OCI-LY1 (cell line): ENCODE results near the gene ATF6B.

Experiments used
- H2AFZ ChIP-seq: fragments of 200-600 bp; sonication (generic), shearing (Covaris generic); 2 replicates; pipeline ENCODE4 v1.6.0; 2014; ENCODE audit warnings: antibody characterized with exemption, mild to moderate bottlenecking, low read length
- H3F3A ChIP-seq: fragments of 200-600 bp; sonication (generic), shearing (Covaris generic); 2 replicates; pipeline ENCODE4 v1.6.0; 2014; ENCODE audit warnings: mild to moderate bottlenecking, antibody characterized with exemption, low read length, moderate library complexity; ENCODE audit not compliant: insufficient read depth
- H3K27ac ChIP-seq: fragments of 200-600 bp; sonication (generic); 2 replicates; pipeline ENCODE4 v1.5.1; 2014; ENCODE audit warnings: low read length, mixed run types, mild to moderate bottlenecking, low read depth; ENCODE audit not compliant: poor library complexity, severe bottlenecking
- H3K27me3 ChIP-seq: fragments of 200-600 bp; sonication (generic); 2 replicates; pipeline ENCODE4 v1.6.0; 2014; ENCODE audit warnings: antibody characterized with exemption, mild to moderate bottlenecking, low read length, moderate library complexity; ENCODE audit not compliant: insufficient read depth
- H3K36me3 ChIP-seq: fragments of 200-600 bp; sonication (generic); 2 replicates; pipeline ENCODE4 v1.6.1; 2014; ENCODE audit warnings: mild to moderate bottlenecking, antibody characterized with exemption, low read length, moderate library complexity, mixed read lengths; ENCODE audit not compliant: insufficient read depth
- H3K4me1 ChIP-seq: fragments of 200-600 bp; sonication (generic); 2 replicates; pipeline ENCODE4 v1.5.1; 2014; ENCODE audit warnings: mild to moderate bottlenecking, low read length, moderate library complexity; ENCODE audit not compliant: insufficient read depth, severe bottlenecking
- H3K4me2 ChIP-seq: fragments of 200-600 bp; sonication (generic), shearing (Covaris generic); 2 replicates; pipeline ENCODE4 v1.6.1; 2014; ENCODE audit warnings: low read length
- H3K4me3 ChIP-seq: fragments of 200-600 bp; sonication (generic); 2 replicates; pipeline ENCODE4 v1.5.1; 2014; ENCODE audit warnings: low read length, low read depth, mild to moderate bottlenecking, mixed read lengths; ENCODE audit not compliant: poor library complexity, severe bottlenecking
- H3K79me2 ChIP-seq: fragments of 200-600 bp; shearing (Covaris generic); 2 replicates; pipeline ENCODE4 v1.6.1; 2016; ENCODE audit warnings: mixed run types, low read length, mixed read lengths; ENCODE audit not compliant: insufficient read depth
- H3K9ac ChIP-seq: fragments of 200-600 bp; sonication (generic), shearing (Covaris generic); 2 replicates; pipeline ENCODE4 v1.6.1; 2014; ENCODE audit warnings: mild to moderate bottlenecking, low read length, mixed read lengths
- H3K9me2 ChIP-seq: fragments of 200-600 bp; sonication (generic), shearing (Covaris generic); 2 replicates; pipeline ENCODE4 v1.6.1; 2014; ENCODE audit warnings: low read depth, mild to moderate bottlenecking, low read length, mixed read lengths
- H3K9me3 ChIP-seq: fragments of 200-600 bp; shearing (Covaris generic); 2 replicates; pipeline ENCODE4 v1.6.1; 2014; ENCODE audit warnings: low read length, mixed read lengths
- H4K20me1 ChIP-seq: fragments of 200-600 bp; sonication (generic), shearing (Covaris generic); 2 replicates; pipeline ENCODE4 v1.6.0; 2016; ENCODE audit warnings: mild to moderate bottlenecking, low read length; ENCODE audit not compliant: insufficient read depth
- EZH2 ChIP-seq: fragments of 200-600 bp; sonication (generic), shearing (Covaris generic); IDR thresholded peaks from 2 replicates; pipeline ENCODE4 v1.8.0; 2017; ENCODE audit warnings: borderline replicate concordance, mixed run types, mild to moderate bottlenecking, antibody characterized with exemption, low read length, moderate library complexity, mixed read lengths
- TF ChIP-seq, protein P1 (sequence below): fragments of 200-600 bp; sonication (generic), shearing (Covaris generic); IDR thresholded peaks from 2 replicates; pipeline ENCODE4 v1.5.1; 2017; ENCODE audit warnings: mild to moderate bottlenecking, antibody characterized with exemption, low read length, moderate library complexity, mixed read lengths

Gene ATF6B

DNA sequence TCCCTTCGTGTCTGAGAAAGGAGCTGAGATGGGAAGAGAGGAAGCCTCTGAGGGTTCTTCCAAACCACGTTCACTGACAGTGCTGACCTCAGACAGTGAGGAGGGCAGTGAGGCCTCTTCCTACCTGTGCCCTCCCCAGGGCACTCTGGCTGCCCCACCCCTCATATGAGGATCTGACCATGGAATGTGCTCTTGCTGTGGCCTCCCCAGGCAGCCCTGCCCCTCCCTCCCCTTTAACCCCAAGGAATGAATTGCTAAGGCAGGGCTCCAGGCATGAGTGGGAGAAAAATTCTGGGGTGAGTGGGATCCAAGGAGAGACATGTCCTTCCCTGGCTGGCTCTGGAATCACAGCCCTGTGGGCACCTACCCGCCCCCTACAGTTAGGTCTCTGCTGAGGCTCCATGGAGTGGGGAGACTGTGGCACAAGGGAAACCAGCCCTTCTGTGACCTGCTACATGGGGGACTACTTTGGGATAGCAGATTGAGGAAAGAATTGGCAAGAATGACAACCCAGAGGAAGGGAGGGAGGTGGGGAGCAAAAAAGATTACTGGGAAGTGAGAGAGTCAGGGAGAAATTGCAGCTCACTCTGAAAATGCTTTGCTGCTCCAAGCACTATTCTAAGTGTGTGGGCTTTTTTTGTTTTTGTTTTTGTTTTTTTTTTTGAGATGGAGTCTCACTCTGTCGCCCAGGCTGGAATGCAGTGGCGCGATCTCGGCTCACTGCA is 48.3 kb downstream of the ATF6B start:
- Histone ChIP-seq H4K20me1 (no peaks in the 10 kb centered on the region), H2AFZ (no peak overlapping the region), H3K9me3 (no peaks in the 10 kb centered on the region), H3K4me1 (no peaks in the 10 kb centered on the region), H3K27me3 (peaks cover 16% of the 10 kb centered on the region; the same call in 1 of the 2 replicates), H3K36me3 (no peaks in the 10 kb centered on the region), H3K4me3 (no peak overlapping the region), H3K79me2 (no peaks in the 10 kb centered on the region), H3K9ac (no peak overlapping the region), H3K4me2 (no peak overlapping the region), H3F3A (no peaks in the 10 kb centered on the region), H3K9me2 (no peaks in the 10 kb centered on the region), H3K27ac (no peak overlapping the region)
- TF ChIP-seq, protein P1, sequence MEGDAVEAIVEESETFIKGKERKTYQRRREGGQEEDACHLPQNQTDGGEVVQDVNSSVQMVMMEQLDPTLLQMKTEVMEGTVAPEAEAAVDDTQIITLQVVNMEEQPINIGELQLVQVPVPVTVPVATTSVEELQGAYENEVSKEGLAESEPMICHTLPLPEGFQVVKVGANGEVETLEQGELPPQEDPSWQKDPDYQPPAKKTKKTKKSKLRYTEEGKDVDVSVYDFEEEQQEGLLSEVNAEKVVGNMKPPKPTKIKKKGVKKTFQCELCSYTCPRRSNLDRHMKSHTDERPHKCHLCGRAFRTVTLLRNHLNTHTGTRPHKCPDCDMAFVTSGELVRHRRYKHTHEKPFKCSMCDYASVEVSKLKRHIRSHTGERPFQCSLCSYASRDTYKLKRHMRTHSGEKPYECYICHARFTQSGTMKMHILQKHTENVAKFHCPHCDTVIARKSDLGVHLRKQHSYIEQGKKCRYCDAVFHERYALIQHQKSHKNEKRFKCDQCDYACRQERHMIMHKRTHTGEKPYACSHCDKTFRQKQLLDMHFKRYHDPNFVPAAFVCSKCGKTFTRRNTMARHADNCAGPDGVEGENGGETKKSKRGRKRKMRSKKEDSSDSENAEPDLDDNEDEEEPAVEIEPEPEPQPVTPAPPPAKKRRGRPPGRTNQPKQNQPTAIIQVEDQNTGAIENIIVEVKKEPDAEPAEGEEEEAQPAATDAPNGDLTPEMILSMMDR: no peak
- no peak for TF ChIP-seq EZH2

DNA sequence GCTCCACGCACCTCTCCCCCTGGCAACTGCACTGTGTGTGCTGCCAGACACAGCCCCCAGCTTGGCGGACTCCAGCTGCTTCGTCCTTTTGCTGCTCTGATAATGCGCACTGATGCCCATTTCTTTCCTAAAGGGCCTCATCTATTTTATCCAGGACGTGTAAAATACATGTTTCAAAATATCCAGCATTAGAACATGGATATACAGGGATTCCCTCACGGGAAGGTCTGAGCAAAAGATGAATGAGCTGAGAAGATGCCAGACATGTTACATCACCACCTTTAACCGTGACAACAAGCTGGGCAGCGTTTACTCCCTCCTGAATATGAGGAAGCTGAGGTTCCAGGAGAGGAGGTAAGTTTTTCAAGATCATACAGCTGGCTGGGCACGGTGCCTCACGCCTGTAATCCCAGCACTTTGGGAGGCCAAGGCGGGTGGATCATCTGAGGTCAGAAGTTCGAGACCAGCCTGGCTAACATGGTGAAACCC is 51.7 kb downstream of the ATF6B start:
- TF ChIP-seq, protein P1: no peak
- no peak for TF ChIP-seq EZH2
- Histone ChIP-seq H3K4me2 (no peak overlapping the region), H4K20me1 (no peaks in the 10 kb centered on the region), H3K36me3 (no peaks in the 10 kb centered on the region), H3K79me2 (no peaks in the 10 kb centered on the region), H3K4me1 (no peaks in the 10 kb centered on the region), H3K9me2 (no peaks in the 10 kb centered on the region), H3K9me3 (no peaks in the 10 kb centered on the region), H3K27ac (no peak overlapping the region), H3K9ac (no peak overlapping the region), H3F3A (no peaks in the 10 kb centered on the region), H2AFZ (no peak overlapping the region), H3K27me3 (peaks cover 14% of the 10 kb centered on the region; the same call in 1 of the 2 replicates), H3K4me3 (no peak overlapping the region)

DNA sequence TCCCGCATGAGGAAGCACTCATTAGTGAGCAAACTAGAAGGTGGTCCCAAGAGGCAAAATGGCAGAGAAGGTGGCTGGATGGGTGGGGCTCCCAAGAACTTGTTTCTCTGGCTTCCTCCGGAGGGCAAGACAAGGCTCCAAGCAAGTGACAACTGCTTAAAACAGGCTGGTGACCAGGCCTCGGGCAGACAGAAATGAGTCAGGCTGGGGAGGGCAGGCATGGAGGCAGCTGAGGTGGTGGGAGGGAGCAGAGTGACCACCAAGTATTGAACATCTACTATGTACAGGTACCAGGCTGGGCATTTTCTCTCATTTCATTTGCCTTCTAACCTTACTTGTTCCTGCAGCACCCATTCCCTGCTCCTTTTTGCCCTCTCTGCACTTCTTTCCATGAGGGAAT is 52.3 kb downstream of the ATF6B start:
- Histone ChIP-seq H4K20me1 (no peaks in the 10 kb centered on the region), H3K4me1 (no peaks in the 10 kb centered on the region), H3K4me2 (no peak overlapping the region), H3F3A (no peaks in the 10 kb centered on the region), H3K79me2 (no peaks in the 10 kb centered on the region), H3K9ac (no peak overlapping the region), H3K4me3 (no peak overlapping the region), H3K27me3 (peaks cover 11% of the 10 kb centered on the region; the same call in 1 of the 2 replicates), H2AFZ (no peak overlapping the region), H3K27ac (no peak overlapping the region), H3K9me2 (no peaks in the 10 kb centered on the region), H3K36me3 (no peaks in the 10 kb centered on the region), H3K9me3 (no peaks in the 10 kb centered on the region)
- TF ChIP-seq, protein P1: no peak
- TF ChIP-seq EZH2: no peak
